Fibroblast of lung (primary cell): ENCODE results near the gene OR9A2.

Experiments used
- CTCF ChIP-seq, 2 donors: IDR thresholded peaks in 1 of 2; conservative IDR thresholded peaks in 1 of 2; 1 replicate in 1 of 2; 2 replicates in 1 of 2; pipeline ENCODE4 v1.5.1; 2011 to 2012; ENCODE audit warnings: low read length in 2 of 2, control low read depth in 1 of 2, inconsistent platforms in 1 of 2, low read depth in 1 of 2, mild to moderate bottlenecking in 1 of 2
- EZH2 ChIP-seq: IDR thresholded peaks from 2 replicates; pipeline ENCODE4 v1.5.1; 2012; ENCODE audit warnings: low read length, control low read depth, mild to moderate bottlenecking; ENCODE audit errors: missing control alignments

DNA sequence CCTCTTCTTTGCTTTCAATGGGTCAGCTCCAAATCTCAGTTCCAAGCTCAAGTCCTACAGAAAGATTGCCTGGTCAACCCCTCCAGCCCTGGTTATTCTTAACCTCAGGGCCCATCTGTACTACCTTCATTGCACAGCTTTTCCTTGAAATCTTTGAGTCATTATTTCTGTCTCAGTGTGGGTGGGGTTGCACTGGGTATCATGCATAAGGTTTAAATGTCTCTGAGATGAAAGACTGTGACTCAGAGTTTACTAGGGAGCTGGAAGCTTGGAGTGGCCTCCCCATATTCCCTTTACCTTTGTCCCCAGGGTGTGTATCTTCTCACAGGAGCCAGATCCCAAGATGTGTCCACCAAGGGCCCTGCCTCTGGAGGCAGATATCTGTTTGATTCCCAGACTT, 21.9 kb upstream of the OR9A2 start:
- no peak for TF ChIP-seq EZH2
- no peak for TF ChIP-seq CTCF (conservative IDR thresholded peaks at IDR 0.05 in 1 of 2, IDR thresholded peaks at IDR 0.05 in 1 of 2; ENCODE audit: low read depth in 1 of 2, low read length in 2 of 2)
